GM12874 (cell line): ENCODE measurements around the gene ZNF19.
A peak's percentile ranks its signal among the peaks of the same experiment; 100 is the strongest.

ENCODE experiments used
- CTCF ChIP-seq: IDR thresholded peaks from 2 replicates; pipeline ENCODE4 v1.5.1; 2011; ENCODE audit warnings: low read depth, mild to moderate bottlenecking, control low read depth, low read length, moderate library complexity; ENCODE audit not compliant: insufficient read depth

The ZNF19 gene

GRCh38 chr16:71501547-71501946 lies 12.4 kb upstream of the ZNF19 start:
- TF ChIP-seq CTCF: 0 out of 2 replicates have a peak, but pooled peaks have one; percentile 9

- TF ChIP-seq CTCF: no peak
Observed at GRCh38 chr16:71500964-71501363, 11.8 kb upstream of the ZNF19 start.

GRCh38 chr16:71499775-71500364 lies 10.7 kb upstream of the ZNF19 start:
- TF ChIP-seq CTCF: peak; percentile 64

- TF ChIP-seq CTCF: no peak
Observed at GRCh38 chr16:71498031-71498430, 8.9 kb upstream of the ZNF19 start.

GRCh38 chr16:71493213-71493612 lies 4.1 kb upstream of the ZNF19 start:
- no peak for TF ChIP-seq CTCF

- TF ChIP-seq CTCF: no peak
Observed at GRCh38 chr16:71492786-71493185, 3.7 kb upstream of the ZNF19 start.

- no peak for TF ChIP-seq CTCF
Observed at GRCh38 chr16:71491054-71491453, 1.9 kb upstream of the ZNF19 start.
